Measurements from ENCODE around the gene LKAAEAR1.
"Not testable (repeated sequence)": the region's sequence is repeated elsewhere in the genome, so short reads cannot be mapped to it uniquely, and the experiment has no call there.

Gene LKAAEAR1, protein sequence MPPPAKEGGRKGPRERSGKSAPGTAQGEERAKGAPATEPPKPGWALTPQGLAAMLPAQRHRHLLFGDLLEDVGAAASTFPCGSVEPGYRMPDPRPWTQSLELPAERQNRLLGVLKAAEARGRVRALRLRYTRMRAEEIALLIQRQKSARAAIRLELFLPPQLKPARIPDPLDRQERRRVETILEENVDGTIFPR

DNA sequence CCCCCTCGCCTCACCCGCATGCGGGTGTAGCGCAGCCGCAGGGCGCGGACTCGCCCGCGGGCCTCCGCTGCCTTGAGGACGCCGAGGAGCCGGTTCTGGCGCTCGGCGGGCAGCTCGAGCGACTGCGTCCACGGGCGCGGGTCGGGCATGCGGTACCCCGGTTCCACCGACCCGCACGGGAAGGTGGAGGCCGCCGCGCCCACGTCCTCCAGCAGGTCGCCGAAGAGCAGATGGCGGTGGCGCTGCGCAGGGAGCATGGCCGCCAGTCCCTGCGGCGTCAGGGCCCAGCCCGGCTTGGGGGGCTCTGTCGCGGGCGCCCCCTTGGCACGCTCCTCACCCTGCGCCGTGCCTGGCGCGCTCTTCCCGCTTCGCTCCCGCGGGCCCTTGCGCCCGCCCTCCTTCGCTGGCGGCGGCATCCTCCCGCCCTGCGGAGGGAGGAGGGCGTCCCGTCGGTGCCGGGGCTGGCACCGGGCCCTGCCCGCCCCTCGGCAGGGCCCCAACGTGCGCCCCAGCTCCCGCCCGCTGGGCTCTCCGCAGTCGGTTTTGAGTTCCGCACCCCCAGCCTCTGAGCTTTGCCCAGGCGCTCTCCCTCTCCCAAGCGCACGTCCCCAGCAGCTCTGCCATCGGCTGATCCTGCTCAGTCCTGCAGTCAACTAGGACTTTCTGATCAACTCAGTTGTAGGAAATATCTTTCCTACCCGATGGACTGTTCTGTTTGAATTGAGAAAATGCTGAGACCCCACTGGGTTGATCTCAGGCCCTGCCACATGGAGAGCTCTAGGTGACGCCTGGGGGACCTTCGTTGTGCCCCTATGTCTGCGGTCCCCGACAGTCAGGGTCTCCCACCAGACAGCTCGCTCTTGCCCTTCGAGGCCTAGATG, at the start of gene LKAAEAR1:
TSS of gene LKAAEAR1 (minus strand) at position 595 of the 881 bp plus-strand sequence. CDS start at position 416, 179 bp downstream.
- no peak for DNase-seq

DNA sequence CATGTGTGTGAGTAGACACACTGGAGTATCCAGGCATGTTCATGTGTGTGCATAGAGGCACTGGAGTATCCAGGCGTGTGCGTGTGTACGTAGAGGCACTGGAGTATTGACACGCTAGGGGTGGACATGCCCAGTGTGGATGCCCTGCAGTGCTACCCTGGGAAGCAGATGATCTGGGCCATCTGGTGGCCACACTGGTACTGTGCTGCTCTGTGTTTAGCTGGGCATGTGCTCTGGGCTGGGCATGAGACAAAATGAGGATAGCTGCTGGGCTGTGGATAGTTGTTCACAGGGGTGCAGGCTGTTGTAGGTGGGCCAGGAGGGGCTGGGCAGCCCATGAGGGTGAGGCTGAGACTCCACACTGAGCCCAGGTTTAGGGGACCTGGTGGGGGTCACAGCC, 47.2 kb upstream of the LKAAEAR1 start:
- no peak for DNase-seq

DNA sequence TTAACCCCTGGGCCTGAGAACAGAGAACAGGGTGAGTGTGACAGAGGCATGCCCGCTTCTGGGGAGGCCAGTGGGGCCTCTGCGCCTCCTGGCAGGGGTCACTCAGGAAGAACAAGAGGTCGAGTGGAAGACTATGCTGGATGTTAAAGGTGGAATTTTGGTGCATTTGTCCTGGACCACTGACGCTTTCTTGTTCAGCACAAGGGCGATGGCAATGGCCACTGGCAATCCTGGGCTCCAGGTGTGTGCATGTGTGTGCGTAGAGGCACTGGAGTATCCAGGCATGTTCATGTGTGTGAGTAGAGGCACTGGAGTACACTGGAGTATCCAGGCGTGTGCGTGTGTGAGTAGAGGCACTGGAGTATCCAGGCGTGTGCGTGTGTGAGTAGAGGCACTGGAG, 46.7 kb upstream of the LKAAEAR1 start:
- no peak for DNase-seq

DNA sequence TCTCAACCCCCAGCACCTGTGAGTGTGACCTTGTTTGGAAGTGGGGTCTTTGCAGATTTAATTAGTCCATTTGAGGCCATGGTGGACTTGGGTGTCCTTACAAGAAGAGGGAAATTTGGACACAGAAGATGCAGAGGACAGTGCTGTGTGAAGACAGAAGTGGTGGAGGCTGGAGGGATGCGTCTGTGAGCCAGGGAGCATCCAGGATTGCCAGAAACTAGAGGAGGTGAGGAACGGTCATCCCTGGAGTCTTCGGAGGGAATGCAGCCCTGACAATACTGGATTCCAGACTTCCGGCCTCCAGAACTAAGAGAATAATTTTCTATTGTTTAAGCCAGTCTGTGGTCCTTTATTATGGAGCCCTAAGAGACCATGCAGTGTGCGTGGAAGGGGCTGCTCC, 46.1 kb upstream of the LKAAEAR1 start:
- no peak for DNase-seq

DNA sequence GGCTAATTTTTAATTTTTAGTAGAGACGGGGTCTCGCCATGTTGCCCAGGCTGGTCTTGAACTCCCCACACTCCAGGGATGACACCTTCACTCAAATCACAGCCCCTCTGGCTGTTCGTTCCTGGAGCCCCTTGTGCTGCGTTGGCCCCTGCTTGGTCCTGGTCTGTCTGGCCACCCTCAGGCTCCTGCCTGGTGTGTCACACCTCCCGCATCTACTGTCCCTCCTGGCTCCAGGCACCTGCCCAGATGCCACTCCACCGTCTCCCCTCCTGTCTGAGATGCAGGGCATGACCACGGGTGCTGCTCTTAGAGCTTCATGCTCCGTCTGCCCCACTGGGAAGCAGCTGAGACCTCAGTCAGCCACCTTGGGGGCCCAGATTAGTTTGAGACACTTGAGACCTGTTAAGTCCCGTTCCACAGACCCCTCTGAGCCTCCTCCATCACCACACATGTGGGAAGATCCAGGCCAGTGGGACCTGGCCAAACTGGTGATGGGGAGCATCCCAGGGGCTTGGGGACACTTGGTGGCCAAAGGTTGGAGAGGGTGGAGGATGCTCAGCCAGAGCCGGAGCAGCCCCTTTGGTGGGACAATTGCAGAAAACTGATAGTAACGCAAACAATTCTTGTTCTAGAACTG, 45.1 kb upstream of the LKAAEAR1 start:
- no peak for DNase-seq

DNA sequence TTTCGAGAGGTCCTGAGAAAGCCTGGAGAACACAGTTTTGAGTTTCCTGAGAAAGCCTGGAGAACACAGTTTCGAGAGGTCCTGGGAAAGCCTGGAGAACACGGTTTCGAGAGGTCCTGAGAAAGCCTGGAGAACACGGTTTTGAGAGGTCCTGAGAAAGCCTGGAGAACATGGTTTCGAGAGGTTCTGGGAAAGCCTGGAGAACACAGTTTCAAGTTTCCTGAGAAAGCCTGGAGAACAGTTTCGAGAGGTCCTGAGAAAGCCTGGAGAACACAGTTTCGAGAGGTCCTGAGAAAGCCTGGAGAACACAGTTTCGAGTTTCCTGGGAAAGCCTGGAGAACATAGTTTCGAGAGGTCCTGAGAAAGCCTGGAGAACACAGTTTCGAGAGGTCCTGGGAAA, 39.3 kb upstream of the LKAAEAR1 start:
- not testable (repeated sequence) for DNase-seq

DNA sequence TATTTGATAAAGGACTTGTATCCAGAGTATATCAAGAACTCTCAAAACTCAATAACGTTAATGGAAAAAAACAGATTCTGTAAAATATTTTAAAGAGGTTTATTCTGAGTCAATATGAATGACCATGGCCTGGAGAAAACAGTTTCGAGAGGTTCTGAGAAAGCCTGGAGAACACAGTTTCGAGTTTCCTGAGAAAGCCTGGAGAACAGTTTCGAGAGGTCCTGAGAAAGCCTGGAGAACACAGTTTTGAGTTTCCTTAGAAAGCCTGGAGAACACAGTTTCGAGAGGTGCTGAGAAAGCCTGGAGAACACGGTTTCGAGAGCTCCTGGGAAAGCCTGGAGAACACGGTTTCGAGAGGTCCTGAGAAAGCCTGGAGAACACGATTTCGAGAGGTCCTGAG, 38.7 kb upstream of the LKAAEAR1 start:
- not testable (repeated sequence) for DNase-seq

DNA sequence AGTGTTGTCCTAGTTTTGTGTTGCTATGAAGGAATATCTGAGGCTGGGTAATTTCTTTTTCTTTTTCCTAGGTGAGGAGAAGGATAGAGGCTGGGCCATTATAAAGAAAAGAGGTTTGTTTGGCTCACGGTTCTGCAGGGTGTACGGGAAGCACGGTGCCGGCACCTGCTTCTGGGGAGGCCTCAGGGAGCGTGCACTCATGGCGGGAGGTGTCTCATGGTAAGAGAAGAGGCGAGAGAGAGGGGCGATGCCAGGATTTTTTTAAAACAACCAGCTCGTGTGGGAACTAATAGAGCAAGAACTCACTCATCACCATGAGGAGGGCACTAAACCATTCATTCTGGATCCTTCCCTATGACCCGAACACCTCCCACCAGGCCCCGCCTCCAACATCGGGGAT, 37.4 kb upstream of the LKAAEAR1 start:
- no peak for DNase-seq

DNA sequence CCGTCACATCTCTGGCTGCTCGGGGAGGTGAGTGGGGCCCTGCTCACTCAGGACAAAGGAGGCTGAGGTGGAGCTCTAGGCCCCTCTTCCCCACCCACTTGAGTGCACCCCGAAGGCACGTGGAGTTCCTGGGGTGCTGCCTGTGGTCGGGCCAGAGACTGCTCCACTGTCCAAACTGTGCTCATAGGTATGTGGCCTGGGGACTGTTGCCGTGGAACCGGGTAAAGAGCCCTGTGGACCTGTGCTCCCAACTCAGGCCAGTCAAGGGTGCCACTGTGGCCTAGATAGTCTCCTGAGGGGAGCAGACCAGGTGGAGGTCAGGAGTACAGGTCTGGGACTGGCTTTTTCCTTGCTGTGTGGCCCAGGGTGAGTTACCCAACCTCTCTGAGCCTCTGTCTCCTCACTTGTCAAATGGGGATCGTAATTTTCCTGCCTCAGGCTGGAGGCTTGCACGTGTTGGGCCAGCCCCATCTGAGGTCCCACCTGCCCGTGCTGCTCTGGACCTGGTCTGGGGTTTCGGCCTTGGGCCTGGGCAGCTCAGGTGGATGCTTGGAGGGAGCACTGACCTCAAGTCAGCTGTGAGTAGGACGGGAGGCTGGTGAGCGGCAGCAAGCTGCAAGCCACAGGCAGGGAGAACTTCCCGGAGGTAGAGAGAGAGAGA, 35.6 kb upstream of the LKAAEAR1 start:
- no peak for DNase-seq

DNA sequence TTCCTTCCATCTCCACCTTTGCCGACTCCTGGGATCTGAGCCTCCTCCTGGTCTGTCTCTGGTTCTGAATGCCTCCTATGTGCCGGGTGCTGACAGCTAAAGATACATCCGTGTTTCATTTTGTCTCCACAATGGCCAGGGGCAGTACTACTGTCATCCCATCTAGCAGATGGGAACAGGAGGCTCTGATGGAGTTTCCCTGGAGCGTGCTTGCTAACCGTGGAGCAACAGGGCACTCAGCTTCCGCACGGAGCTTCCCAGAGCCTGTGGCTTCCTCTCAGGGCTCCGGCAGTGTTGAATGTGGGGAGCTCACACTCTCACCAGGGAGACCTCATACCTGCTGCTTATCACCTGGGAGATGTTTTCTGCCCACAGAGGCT, 35.1 kb upstream of the LKAAEAR1 start:
- DNase-seq, result no peak

DNA sequence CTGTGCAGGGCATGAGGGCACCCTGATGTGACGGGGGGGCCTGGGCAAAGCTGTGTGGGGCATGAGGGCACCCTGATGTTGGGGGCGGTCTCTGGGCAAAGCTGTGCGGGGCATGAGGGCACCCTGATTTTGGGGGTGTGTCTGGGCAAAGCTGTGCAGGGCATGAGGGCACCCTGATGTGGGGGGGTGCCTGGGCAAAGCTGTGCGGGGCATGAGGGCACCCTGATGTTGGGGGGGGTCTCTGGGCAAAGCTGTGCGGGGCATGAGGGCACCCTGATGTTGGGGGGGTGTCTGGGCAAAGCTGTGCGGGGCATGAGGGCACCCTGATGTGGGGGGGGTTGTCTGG, 33.2 kb upstream of the LKAAEAR1 start:
- not testable (repeated sequence) for DNase-seq

DNA sequence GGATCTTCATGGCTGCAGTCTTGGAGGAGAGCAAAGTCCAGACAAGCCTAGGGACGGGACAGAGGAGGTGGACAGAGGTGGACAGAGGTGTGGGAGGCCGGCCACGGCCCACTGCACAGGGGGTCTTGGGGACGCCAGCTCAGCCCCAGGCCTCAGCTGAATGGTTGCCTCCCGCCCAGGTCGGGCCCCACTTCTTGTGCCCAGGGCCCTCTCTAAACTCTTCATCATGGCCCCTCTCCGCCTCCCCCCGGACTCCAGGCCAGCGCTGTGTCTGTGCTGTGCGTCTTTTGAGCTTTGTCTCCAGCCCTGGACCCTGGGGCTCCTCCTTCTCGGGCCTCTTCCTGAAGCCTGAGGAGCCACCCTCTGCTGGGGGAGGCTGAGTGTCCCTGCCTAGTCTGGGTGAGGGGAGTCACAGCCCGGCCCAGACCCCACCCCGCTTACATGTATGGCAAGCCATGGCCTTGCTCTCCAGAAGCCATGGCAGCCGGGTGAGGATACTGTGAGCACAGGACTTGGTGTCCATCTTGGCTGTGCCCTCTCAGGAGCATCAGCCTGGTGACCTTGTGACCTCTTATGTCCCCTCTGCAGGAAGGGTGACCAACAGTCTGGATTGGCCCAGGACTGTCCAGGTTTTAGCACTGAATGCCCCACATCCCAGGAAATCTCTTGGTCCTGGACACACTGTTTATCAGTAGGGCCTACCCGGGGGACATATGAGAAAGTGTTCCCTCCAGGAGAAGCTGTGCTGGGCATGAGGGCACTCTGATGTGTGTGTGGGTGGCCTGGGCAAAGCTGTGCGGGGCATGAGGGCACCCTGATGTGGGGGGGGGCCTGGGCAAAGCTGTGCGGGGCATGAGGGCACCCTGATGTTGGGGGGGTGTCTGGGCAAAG, 32.6 kb upstream of the LKAAEAR1 start:
- DNase-seq, result no peak

DNA sequence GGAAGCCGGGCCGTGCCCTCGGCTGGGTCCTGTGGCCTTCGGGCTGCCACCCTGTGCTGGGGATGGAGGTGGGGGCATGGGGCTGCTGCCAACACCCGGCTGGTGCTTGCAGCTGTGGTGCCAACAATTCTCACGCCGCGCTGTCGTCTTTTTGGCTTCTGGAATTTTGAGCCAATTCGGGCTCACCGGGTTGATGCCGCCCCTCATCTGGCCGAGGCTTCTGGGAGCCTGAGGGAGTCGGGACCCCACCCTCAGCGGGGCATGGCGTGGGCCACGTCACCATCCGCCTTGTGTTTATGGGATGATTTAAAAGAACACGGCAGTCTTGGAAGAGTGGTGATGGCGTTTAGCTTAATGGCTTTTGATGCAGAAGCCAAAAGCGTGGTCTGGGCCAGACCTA, 31.8 kb upstream of the LKAAEAR1 start:
- no peak for DNase-seq

DNA sequence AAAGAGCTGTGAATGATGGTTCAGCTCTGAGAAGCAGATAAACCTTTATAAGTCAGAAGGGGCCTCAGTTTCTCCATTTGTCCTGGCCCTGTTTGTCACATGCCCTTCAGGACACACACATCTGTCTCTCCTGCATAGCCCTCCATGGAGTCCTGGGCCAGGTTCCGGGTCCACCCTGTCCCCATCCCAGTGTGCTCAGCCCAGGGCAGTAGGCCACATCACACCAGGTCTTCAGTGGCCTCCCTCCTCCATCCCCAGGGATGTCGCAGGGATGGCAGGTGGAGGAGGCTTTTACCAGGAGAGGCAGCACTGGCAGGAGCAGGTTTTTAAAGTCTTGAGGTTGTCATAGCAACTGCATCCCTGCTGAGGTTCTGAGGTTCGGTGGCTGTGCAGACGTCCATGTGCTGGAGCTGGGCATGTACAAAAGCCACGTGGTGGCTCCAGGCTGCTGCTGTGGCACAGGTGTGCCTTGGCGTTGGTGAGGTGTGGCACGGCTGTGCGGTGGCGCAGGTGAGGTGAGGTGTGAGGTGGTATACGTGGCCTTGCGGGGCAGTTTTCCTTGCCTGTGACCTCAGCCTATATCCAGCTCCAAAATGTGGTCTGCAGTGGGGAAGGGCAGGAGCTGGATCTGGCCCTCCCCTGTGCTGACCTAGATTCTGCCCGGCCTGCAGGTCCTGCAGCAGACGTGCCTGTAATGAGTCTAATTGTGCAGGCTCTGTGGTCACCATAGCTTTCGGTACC, 31.1 kb upstream of the LKAAEAR1 start:
- DNase-seq, result peak; percentile 3

DNA sequence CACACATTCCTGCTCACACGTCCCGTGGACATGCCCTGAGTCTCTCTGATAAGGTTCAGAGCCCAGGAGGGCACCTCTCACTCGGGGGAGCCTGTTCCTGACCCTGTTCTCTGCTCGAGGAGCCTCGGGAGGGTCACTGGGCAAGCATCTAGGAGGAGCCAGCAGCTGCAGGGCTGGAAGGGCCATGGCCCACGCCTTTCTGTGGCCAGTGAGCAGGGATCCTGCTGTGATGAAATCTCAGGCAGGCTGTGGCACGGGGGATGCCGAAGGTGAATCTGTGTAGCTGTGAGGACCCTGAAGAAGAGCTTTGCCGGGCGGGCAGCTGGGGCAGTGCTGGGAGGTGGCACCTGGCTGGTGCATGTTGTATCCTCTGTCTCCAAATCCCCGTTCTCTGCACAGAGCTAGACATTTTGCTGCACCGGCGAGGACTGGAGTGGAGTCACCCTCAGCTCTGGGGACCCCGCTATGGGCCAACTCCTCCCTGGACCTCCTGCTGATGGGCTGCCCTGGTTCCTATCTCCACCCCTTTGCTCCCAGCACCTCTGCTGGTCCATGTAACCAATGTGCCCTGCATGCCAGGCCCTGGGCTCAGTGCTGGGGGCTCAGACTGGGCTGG, 30.3 kb upstream of the LKAAEAR1 start:
- DNase-seq, result peak; percentile 11

DNA sequence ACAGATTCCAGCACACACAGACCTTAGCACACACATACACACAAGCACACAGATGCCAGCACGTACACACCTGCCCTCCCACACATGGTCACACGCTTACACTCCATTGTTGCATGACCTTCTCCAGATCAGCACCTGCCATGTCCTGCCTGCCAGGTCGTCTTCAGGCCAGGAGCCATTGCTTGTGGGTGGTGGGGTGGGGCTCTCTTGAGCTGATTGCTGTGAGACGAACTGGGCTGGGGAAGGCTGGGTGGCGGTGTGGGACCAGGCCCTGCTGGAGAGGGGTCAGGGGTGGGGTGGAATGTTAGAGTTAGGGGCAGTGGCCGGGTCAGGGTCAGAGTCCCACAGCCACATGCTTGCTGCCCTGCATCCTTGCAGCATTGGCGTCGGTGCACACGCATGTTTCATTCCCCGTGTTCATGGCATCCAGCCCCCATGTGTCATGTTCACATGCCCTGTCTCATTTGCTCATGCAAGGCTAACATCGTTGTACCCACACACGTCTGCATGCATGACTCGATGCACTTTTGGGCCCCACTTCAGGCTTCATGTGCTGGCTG, 29.7 kb upstream of the LKAAEAR1 start:
- DNase-seq, result peak; percentile 14

DNA sequence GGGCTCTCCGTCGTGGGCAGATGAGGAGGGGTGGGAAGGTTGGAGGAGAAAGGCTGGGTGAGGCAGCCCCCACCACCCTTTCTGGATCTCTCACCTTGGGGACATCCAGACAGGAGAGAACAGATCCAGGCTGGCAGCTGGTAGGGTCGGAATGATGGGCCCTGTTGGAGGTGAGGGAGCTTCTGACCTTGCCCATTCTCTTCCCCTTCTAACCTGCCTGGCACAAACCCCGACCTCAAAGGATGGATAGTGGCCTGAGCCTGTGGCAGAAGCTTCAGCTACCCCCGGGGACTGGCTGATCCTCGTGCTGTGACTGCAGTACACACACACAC, 29.2 kb upstream of the LKAAEAR1 start:
- DNase-seq, result no peak

DNA sequence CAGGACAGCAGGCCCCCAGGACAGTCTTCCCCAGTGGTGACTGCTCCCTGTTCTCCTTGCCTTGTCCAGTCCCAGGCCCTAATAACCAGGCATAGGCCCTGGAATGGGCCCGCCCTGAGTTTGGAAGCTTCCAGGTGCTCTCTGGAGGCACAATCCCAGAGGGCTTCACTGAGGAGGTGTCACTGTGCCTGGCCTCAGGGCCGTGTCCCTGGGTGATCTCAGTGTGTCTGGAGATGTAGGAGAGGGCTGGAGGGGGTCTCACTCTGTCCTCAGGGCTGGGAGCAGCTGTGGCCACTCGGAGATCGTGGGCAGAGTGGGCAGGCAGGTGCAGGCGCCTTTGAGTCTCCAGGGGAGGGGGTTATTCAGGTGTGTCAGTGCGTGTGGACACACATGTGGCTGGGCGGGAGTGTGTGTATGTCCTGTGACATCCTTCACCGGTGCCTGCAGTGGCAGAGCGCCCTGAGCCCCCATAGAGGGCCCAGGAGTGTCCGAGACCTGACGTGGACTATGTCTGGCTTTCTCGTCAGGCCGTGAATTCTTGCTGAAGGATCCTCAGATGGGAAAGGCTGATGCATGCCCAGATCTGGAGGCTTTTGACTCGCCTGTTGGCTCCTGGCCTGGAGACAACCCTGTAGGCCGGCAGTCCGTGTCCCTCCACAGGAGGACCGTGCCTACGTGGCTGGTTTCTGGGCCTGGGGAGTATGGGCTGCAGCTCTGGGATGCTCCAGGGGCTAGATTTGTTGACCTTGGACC, 28.7 kb upstream of the LKAAEAR1 start:
- DNase-seq, result peak; percentile 14

DNA sequence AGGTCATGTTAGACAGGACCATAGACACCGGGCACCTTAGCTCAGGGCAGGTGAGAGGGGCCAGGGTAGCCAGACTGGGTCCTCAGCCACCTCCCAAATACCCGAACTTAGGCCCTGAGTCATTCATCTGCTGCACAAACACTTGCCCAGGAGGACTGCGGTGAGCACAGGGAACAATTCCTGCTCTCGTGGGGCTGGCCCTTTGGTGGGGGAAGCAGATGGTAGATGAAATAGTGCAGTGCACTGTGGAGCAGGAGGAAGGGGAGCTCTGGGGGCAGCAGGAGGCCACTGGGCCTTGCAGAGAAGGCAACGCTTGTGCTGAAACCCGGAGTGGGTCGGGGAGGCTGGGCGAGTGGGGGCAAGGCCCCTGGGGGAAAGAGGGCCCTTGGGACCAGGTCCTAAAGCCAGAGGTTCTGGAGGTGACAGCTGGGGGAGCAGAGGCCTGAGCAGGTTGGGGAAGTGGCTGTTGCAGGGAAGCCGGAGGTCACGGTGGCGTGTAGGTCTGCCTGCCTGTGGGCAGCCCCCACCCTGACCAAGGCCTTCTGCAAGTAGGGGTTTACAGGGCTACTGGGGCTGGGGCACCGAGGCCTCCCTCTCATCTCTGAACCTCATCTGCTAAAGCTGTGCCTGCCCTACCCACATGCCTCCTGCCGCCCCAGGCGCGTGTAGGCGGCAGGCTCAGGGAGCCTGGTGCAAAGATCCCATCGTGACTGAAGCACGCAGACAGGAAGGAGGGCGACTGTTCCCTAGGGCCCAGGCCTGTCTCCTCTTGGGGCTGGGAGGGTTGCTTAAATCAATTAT, 27.8 kb upstream of the LKAAEAR1 start:
- peak; percentile 11 for DNase-seq

Data from femur (tissue), 1 donor.